ENCODE measurements around the gene INPP5A. TPM values are rescaled to one million over a fixed set of nuclear protein-coding genes. Genes with fewer than 3 reads are reported as not detected.

INPP5A gene
- total and polyA plus RNA-seq, 2 donors (not counting 1 experiment from before 2014, with no cell fraction given): 9.3 to 87.8 TPM

GRCh38 chr10:132603851-132604533, 66.4 kb downstream of the INPP5A start:
- ATAC-seq (ENCODE audit: low read depth) (no peak), DNase-seq (no peak)
- H3K27me3 ChIP-seq (replicated peaks in 1 of 4; ENCODE audit: control extremely low read depth in 1 of 4, control insufficient read depth in 3 of 4, insufficient read depth in 4 of 4, low read length in 3 of 4): no peaks in the 10 kb centered on the region
- intact Hi-C loops (cut with micrococcal nuclease): no loop called here
- H3K27ac ChIP-seq (ENCODE audit: low read length in 2 of 2): no peak overlapping the region
- peaks cover 0 to 15% (median 14%) of the 10 kb centered on the region in 3 donors for H3K9me3 ChIP-seq (ENCODE audit: control extremely low read depth in 1 of 3, control insufficient read depth in 2 of 3, insufficient read depth in 1 of 3, low read length in 2 of 3)
- TF ChIP-seq EZH2 (IDR thresholded peaks at IDR 0.05; ENCODE audit: borderline replicate concordance, insufficient read depth, low read depth, low read length, poor library complexity, severe bottlenecking) (no peak), CTCF (IDR thresholded peaks at IDR 0.05) (no peak)
- H3K79me2 ChIP-seq (ENCODE audit: control insufficient read depth, insufficient read depth, low read length): peaks cover 100% of the 10 kb centered on the region
- H4K20me1 ChIP-seq (ENCODE audit: control insufficient read depth, insufficient read depth, low read length, poor library complexity, severe bottlenecking): peaks cover 67% of the 10 kb centered on the region
- H3K4me1 Mint-ChIP-seq: peaks cover 23% of the 10 kb centered on the region
- peaks cover 0 to 10% of the 10 kb centered on the region in 2 experiments for H3K36me3 ChIP-seq (replicated peaks in 1 of 2; ENCODE audit: control extremely low read depth in 1 of 2, control insufficient read depth in 1 of 2, extremely low read depth in 1 of 2, insufficient read depth in 2 of 2, low read length in 1 of 2)
- WGBS (ENCODE audit: insufficient coverage): over 99% methylated on average over 22 of the region's 30 CpGs
- no peak overlapping the region for H3K27ac Mint-ChIP-seq
- peaks cover 5% of the 10 kb centered on the region for H3K9me3 Mint-ChIP-seq (ENCODE audit: insufficient read depth)
- no peak overlapping the region for H3K4me3 ChIP-seq (ENCODE audit: control extremely low read depth in 1 of 5, extremely low read depth in 1 of 5, insufficient read depth in 1 of 5, low read depth in 2 of 5, low read length in 4 of 5)
- no peak overlapping the region for H2AFZ ChIP-seq (ENCODE audit: insufficient read depth, low read depth, low read length, poor library complexity, severe bottlenecking)
- H3K9ac ChIP-seq (ENCODE audit: low read length): no peak overlapping the region
- ChIA-PET CTCF (interaction anchor here (1.1 kb wide), 1 partner anchor 23 kb away, joined by 3 read pairs; no protein-coding TSS in a partner anchor), POLR2A (interaction anchor here (0.5 kb wide), 1 partner anchor 733 kb away, joined by 3 read pairs; the partner anchor contains the start of gene CALY)
- no peaks in the 10 kb centered on the region for H3K4me1 ChIP-seq (ENCODE audit: control insufficient read depth in 2 of 2, insufficient read depth in 2 of 2, low read length in 2 of 2)
- H3K27me3 Mint-ChIP-seq: no peaks in the 10 kb centered on the region
- H3K4me2 ChIP-seq (replicated peaks; ENCODE audit: low read depth, low read length, poor library complexity, severe bottlenecking): no peak overlapping the region
- H3K4me3 Mint-ChIP-seq: no peak overlapping the region

DNA sequence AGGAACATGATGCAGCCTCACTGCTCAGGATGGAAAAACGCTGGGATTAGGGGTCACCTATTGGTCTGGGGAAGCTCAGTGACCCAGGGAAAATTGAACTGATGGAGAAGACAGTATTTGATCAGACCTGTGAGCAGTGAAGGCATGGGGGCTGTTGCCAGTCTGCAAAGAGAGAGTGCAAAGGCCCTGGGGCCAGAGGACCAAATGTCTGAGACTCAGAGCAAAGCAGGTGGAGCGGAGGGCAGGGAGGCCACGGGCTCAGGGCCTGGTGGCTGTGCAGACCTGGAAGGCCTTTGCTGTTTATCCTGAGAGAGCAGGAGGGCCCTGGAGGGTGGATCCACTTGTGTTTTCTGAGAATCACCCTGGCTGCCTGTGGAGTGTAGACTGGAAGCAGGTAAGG, 67.1 kb downstream of the INPP5A start:
- H3K9me3 ChIP-seq (ENCODE audit: control extremely low read depth in 1 of 3, control insufficient read depth in 2 of 3, insufficient read depth in 1 of 3, low read length in 2 of 3): peaks cover 0 to 9% (median 8%) of the 10 kb centered on the region in 3 donors
- WGBS (ENCODE audit: insufficient coverage): 90% methylated on average over 3 of the region's 3 CpGs
- POLR2A ChIA-PET: no interaction called here
- TF ChIP-seq CTCF (IDR thresholded peaks at IDR 0.05): no peak
- no peak for TF ChIP-seq EZH2 (IDR thresholded peaks at IDR 0.05; ENCODE audit: borderline replicate concordance, insufficient read depth, low read depth, low read length, poor library complexity, severe bottlenecking)
- ATAC-seq (ENCODE audit: low read depth) (no peak), DNase-seq (no peak)
- no peaks in the 10 kb centered on the region for H3K4me1 ChIP-seq (ENCODE audit: control insufficient read depth in 2 of 2, insufficient read depth in 2 of 2, low read length in 2 of 2)
- no peak overlapping the region for H3K4me2 ChIP-seq (replicated peaks; ENCODE audit: low read depth, low read length, poor library complexity, severe bottlenecking)
- CTCF ChIA-PET: no interaction called here
- Mint-ChIP-seq H3K4me1 (peaks cover 26% of the 10 kb centered on the region), H3K27ac (no peak overlapping the region), H3K4me3 (no peak overlapping the region), H3K27me3 (no peaks in the 10 kb centered on the region), H3K9me3 (ENCODE audit: insufficient read depth) (peaks cover 5% of the 10 kb centered on the region)
- H3K9ac ChIP-seq (ENCODE audit: low read length): no peak overlapping the region
- H3K27ac ChIP-seq (ENCODE audit: low read length in 2 of 2): no peak overlapping the region
- H3K36me3 ChIP-seq (replicated peaks in 1 of 2; ENCODE audit: control extremely low read depth in 1 of 2, control insufficient read depth in 1 of 2, extremely low read depth in 1 of 2, insufficient read depth in 2 of 2, low read length in 1 of 2): peaks cover 0 to 10% of the 10 kb centered on the region in 2 experiments
- peaks cover 73% of the 10 kb centered on the region for H4K20me1 ChIP-seq (ENCODE audit: control insufficient read depth, insufficient read depth, low read length, poor library complexity, severe bottlenecking)
- H3K27me3 ChIP-seq (replicated peaks in 1 of 4; ENCODE audit: control extremely low read depth in 1 of 4, control insufficient read depth in 3 of 4, insufficient read depth in 4 of 4, low read length in 3 of 4): no peaks in the 10 kb centered on the region
- no peak overlapping the region for H2AFZ ChIP-seq (ENCODE audit: insufficient read depth, low read depth, low read length, poor library complexity, severe bottlenecking)
- peaks cover 99% of the 10 kb centered on the region for H3K79me2 ChIP-seq (ENCODE audit: control insufficient read depth, insufficient read depth, low read length)
- intact Hi-C loops (cut with micrococcal nuclease): no loop called here
- H3K4me3 ChIP-seq (ENCODE audit: control extremely low read depth in 1 of 5, extremely low read depth in 1 of 5, insufficient read depth in 1 of 5, low read depth in 2 of 5, low read length in 4 of 5): no peak overlapping the region
